ENCODE measurements around the gene PGBD5.

Gene PGBD5

DNA sequence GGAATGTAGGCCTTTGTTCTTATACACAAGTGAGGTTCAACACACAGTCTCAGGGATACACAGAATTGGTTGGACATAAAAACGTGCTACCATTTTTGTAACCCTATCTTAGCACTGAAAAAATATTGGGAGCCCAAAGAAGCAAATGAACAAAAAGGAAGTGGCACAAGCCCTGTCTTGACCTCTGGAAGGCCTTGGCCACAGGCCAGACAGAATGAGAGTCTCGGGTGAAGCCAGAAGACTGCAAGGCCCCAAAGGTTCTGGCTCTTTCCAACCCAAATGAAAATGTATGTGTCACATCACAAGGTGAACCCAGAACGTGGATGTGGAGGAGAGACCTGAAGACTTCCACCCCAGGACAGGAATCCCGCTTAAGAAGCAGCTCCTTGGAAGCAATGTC, 57.3 kb downstream of the PGBD5 start:
- no peak overlapping the region for H3K27ac ChIP-seq (ENCODE audit: insufficient read depth, low read length, poor library complexity, severe bottlenecking)
- no peaks in the 10 kb centered on the region for H3K36me3 ChIP-seq (ENCODE audit: control insufficient read depth, insufficient read depth, low read length)
- DNase-seq: no peak
- no peaks in the 10 kb centered on the region for H3K27me3 ChIP-seq (replicated peaks; ENCODE audit: control insufficient read depth, insufficient read depth, low read length, poor library complexity, severe bottlenecking)
- no peaks in the 10 kb centered on the region for H3K4me1 ChIP-seq (ENCODE audit: control insufficient read depth, insufficient read depth, low read length, poor library complexity, severe bottlenecking)
- H3K4me3 ChIP-seq (ENCODE audit: insufficient read depth, low read depth, low read length, poor library complexity, severe bottlenecking): no peak overlapping the region
- no peaks in the 10 kb centered on the region for H3K9me3 ChIP-seq (ENCODE audit: control insufficient read depth, low read length)

DNA sequence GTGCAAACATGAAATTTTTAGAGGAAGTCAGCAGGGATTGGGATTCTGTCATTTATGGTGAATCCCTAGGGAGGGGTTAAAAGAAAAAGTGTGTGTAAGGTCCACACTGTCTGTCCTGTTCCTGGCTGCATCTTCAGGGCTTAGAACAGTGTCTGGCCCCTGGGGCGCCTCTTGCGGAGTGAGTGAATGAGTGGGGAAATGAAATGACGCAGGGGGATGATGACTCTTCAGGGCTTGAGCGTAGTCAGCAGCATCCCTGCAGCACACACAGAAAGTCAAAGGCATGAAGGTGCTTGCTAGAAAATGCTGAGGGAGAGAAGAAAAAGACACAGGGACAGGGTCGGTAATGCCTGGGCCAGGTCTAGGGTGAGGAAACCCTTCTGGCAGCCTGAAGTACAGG, 57.8 kb downstream of the PGBD5 start:
- no peaks in the 10 kb centered on the region for H3K27me3 ChIP-seq (replicated peaks; ENCODE audit: control insufficient read depth, insufficient read depth, low read length, poor library complexity, severe bottlenecking)
- no peak for DNase-seq
- no peaks in the 10 kb centered on the region for H3K36me3 ChIP-seq (ENCODE audit: control insufficient read depth, insufficient read depth, low read length)
- H3K9me3 ChIP-seq (ENCODE audit: control insufficient read depth, low read length): no peaks in the 10 kb centered on the region
- H3K4me1 ChIP-seq (ENCODE audit: control insufficient read depth, insufficient read depth, low read length, poor library complexity, severe bottlenecking): no peaks in the 10 kb centered on the region
- no peak overlapping the region for H3K27ac ChIP-seq (ENCODE audit: insufficient read depth, low read length, poor library complexity, severe bottlenecking)
- H3K4me3 ChIP-seq (ENCODE audit: insufficient read depth, low read depth, low read length, poor library complexity, severe bottlenecking): no peak overlapping the region

DNA sequence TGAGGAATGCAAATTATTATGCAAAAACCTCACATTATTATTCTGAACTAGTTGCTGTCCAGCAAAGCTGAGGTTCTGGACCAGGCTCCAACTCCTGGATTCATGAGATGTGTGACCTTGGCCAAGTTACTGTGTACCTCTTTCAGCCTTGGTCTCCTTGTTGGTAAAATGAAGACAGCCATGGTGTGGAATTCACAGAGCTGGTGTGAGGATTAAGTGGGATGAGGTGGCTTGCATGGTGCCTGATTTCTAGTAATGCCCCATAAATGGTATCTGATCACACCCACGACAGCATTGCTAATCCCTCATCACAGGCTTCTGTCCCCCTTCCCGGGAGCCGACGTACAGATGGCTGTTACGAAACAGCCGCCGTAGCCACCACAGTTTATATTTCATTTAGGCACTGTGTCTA, 59.6 kb downstream of the PGBD5 start:
- Histone ChIP-seq H3K27ac (ENCODE audit: insufficient read depth, low read length, poor library complexity, severe bottlenecking) (no peak overlapping the region), H3K27me3 (replicated peaks; ENCODE audit: control insufficient read depth, insufficient read depth, low read length, poor library complexity, severe bottlenecking) (no peaks in the 10 kb centered on the region), H3K4me3 (ENCODE audit: insufficient read depth, low read depth, low read length, poor library complexity, severe bottlenecking) (no peak overlapping the region), H3K36me3 (ENCODE audit: control insufficient read depth, insufficient read depth, low read length) (no peaks in the 10 kb centered on the region), H3K9me3 (ENCODE audit: control insufficient read depth, low read length) (no peaks in the 10 kb centered on the region), H3K4me1 (ENCODE audit: control insufficient read depth, insufficient read depth, low read length, poor library complexity, severe bottlenecking) (no peaks in the 10 kb centered on the region)
- no peak for DNase-seq

DNA sequence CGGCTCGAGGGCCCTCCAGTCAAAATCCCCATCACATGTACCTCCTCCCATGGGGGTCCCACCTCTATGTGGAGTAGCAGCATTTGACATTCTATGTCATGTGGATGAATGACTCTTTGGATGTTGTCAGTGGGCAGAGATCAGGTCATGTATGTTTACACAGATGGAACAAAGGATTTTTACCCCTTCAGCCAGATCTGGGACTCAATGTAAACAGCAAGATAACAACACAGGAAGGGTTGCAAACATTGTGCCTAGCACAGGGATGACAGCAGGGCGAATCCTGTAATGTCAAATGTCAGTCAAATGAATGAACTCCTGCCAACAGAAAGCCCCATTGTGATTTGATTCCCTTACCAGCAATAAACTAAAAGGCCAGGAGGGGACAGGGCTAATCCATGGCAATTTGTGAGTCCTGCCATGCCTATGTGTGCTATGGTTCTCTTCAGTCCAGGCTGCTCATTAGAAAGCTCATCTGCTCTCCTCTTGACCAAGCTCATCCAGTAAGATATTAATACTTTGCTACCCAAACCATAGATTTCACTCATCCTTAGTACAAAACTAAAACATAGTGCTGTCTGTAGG, 60.3 kb downstream of the PGBD5 start:
- no peaks in the 10 kb centered on the region for H3K36me3 ChIP-seq (ENCODE audit: control insufficient read depth, insufficient read depth, low read length)
- no peaks in the 10 kb centered on the region for H3K27me3 ChIP-seq (replicated peaks; ENCODE audit: control insufficient read depth, insufficient read depth, low read length, poor library complexity, severe bottlenecking)
- no peak for DNase-seq
- no peak overlapping the region for H3K4me3 ChIP-seq (ENCODE audit: insufficient read depth, low read depth, low read length, poor library complexity, severe bottlenecking)
- no peaks in the 10 kb centered on the region for H3K9me3 ChIP-seq (ENCODE audit: control insufficient read depth, low read length)
- no peaks in the 10 kb centered on the region for H3K4me1 ChIP-seq (ENCODE audit: control insufficient read depth, insufficient read depth, low read length, poor library complexity, severe bottlenecking)
- H3K27ac ChIP-seq (ENCODE audit: insufficient read depth, low read length, poor library complexity, severe bottlenecking): no peak overlapping the region

DNA sequence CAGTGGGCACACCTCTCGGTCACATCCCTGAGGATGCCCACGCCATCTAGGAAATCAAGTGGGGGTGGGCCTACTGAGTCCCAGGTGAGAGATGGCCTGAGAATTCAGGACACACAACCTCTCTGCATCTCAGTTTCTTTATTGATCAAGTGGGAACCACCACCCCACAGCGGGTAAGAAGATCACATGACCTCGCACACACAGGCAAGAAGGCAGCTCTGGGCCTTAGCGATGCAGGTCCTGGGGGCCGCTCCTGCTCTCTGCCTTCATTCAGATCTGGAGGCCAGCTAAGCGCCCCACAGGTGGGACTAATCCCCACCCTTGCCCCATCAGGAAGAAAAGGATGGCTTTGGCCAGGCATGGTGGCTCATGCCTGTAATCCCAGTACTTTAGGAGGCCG, 63.2 kb downstream of the PGBD5 start:
- no peak overlapping the region for H3K4me3 ChIP-seq (ENCODE audit: insufficient read depth, low read depth, low read length, poor library complexity, severe bottlenecking)
- H3K27me3 ChIP-seq (replicated peaks; ENCODE audit: control insufficient read depth, insufficient read depth, low read length, poor library complexity, severe bottlenecking): no peaks in the 10 kb centered on the region
- no peaks in the 10 kb centered on the region for H3K36me3 ChIP-seq (ENCODE audit: control insufficient read depth, insufficient read depth, low read length)
- DNase-seq: no peak
- no peak overlapping the region for H3K27ac ChIP-seq (ENCODE audit: insufficient read depth, low read length, poor library complexity, severe bottlenecking)
- H3K9me3 ChIP-seq (ENCODE audit: control insufficient read depth, low read length): no peaks in the 10 kb centered on the region
- H3K4me1 ChIP-seq (ENCODE audit: control insufficient read depth, insufficient read depth, low read length, poor library complexity, severe bottlenecking): no peaks in the 10 kb centered on the region

DNA sequence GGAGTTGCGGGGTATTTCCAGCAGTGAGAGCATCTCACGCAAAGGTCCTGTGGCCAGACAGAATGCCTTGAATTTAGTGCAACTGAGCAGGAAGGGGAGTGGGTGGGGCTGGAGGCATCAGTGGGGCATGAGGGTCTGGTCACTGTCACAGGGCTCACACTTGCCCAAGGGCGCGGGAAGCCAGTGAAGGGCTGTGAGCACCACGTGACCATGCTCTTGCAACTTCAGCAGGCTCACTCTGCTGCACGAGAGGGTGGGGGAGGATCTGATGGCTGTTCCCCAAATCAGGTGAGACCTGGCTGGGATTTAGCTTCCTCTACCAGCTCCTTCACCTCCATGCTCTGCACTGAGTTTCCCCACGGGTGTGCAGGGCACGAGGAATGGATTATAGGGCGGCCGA, 64.2 kb downstream of the PGBD5 start:
- Histone ChIP-seq H3K4me3 (ENCODE audit: insufficient read depth, low read depth, low read length, poor library complexity, severe bottlenecking) (no peak overlapping the region), H3K27me3 (replicated peaks; ENCODE audit: control insufficient read depth, insufficient read depth, low read length, poor library complexity, severe bottlenecking) (no peaks in the 10 kb centered on the region), H3K4me1 (ENCODE audit: control insufficient read depth, insufficient read depth, low read length, poor library complexity, severe bottlenecking) (no peaks in the 10 kb centered on the region), H3K36me3 (ENCODE audit: control insufficient read depth, insufficient read depth, low read length) (no peaks in the 10 kb centered on the region), H3K27ac (ENCODE audit: insufficient read depth, low read length, poor library complexity, severe bottlenecking) (no peak overlapping the region), H3K9me3 (ENCODE audit: control insufficient read depth, low read length) (no peaks in the 10 kb centered on the region)
- DNase-seq: no peak

DNA sequence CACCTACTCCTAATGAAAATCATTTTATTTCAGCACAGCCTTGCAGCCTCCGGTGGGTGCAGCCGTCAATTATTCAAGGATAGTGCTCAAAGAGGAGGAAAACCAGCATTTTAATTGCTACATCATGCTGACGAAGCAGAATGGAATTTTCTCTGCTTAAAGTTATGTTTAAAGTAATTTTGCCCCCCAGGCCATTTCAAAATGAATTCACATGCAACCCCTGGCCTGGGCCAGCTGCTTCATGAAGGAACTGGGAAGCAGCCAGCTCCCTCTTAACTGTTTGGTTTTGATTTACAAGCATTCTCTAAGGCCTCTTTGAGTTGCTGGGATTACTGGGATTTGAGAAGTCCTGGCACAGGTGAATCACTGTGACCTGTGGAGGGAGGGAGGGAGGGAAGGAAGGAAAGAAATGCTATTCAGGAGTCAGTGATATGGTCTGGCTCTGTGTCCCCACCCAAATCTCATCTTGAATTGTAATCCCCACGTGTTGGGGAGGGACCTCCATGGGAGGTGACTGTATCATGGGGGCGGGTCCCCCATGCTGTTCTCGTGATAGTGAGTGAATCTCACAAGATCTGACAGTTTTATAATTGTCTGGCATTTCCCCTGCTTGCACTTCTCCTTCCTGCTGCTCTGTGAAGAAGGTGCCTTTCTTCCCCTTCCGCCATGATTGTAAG, 66.0 kb downstream of the PGBD5 start:
- H3K4me1 ChIP-seq (ENCODE audit: control insufficient read depth, insufficient read depth, low read length, poor library complexity, severe bottlenecking): no peaks in the 10 kb centered on the region
- H3K36me3 ChIP-seq (ENCODE audit: control insufficient read depth, insufficient read depth, low read length): no peaks in the 10 kb centered on the region
- DNase-seq: no peak
- H3K9me3 ChIP-seq (ENCODE audit: control insufficient read depth, low read length): no peaks in the 10 kb centered on the region
- H3K27ac ChIP-seq (ENCODE audit: insufficient read depth, low read length, poor library complexity, severe bottlenecking): no peak overlapping the region
- no peak overlapping the region for H3K4me3 ChIP-seq (ENCODE audit: insufficient read depth, low read depth, low read length, poor library complexity, severe bottlenecking)
- H3K27me3 ChIP-seq (replicated peaks; ENCODE audit: control insufficient read depth, insufficient read depth, low read length, poor library complexity, severe bottlenecking): no peaks in the 10 kb centered on the region

DNA sequence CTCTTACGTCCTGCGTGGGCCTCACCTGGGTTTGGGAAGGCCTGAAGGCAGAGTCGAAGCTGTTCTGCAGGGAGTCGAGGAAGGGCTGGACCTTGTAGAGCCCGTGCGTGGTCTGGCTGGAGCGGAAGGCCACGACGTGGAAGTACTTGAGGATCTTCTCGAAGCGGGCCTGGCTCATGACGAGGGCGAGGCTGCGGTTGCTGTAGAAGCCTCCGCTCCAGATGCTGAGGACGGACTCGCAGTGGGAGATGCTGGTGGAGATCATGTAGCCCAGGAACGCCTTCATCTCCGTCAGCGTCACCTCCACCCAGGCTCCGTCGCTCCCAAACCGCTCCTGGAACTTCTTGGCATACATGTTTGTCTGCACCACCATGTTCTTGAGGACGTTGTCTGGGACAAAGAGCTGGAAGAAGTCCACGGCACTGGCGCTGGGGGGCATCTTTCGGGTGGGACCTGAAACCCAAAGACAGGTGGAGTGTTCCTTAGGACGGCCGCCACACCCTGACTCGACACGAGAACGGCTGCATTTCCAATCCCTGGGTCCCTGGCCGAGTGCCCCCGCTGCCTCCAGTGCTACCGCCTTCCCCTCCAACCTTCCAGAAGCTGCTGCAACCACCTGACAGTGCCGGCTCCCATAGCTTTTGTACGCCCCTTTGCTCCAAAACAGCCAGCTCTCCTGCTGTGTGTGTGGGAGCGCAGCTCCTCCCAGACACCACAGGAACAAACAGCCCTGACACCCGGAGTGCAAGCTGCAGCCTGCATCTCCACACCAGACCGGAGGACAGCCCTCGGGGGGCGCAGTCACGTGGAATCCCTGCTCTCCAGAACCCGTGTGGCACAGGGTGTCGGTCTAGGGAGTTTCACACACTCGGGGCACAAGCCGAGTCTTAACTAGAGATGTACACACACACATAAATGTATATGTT, 69.0 kb downstream of the PGBD5 start:
- Histone ChIP-seq H3K27me3 (replicated peaks; ENCODE audit: control insufficient read depth, insufficient read depth, low read length, poor library complexity, severe bottlenecking) (no peaks in the 10 kb centered on the region), H3K9me3 (ENCODE audit: control insufficient read depth, low read length) (no peaks in the 10 kb centered on the region), H3K27ac (ENCODE audit: insufficient read depth, low read length, poor library complexity, severe bottlenecking) (no peak overlapping the region), H3K4me1 (ENCODE audit: control insufficient read depth, insufficient read depth, low read length, poor library complexity, severe bottlenecking) (no peaks in the 10 kb centered on the region), H3K4me3 (ENCODE audit: insufficient read depth, low read depth, low read length, poor library complexity, severe bottlenecking) (no peak overlapping the region), H3K36me3 (ENCODE audit: control insufficient read depth, insufficient read depth, low read length) (no peaks in the 10 kb centered on the region)
- no peak for DNase-seq

DNA sequence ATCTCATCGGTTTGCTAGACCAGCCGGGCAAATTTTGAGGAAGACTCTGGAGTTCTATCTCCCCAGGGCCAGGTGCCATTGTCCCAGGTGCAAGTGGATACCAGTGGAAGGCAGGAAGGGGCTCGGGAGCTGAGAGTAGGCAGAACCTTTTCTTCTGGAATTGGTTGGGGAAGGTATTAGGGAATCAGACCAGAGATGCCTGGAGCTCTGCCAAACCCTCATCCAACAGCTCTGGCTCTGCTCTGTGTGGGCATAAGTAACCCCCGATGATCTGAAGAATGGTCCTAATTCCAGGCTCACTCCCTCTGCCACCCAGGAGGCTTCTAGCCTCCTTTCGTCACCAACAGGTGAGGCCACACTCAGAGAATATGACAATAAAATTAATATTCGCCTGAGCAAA, 69.9 kb downstream of the PGBD5 start:
- Histone ChIP-seq H3K4me1 (ENCODE audit: control insufficient read depth, insufficient read depth, low read length, poor library complexity, severe bottlenecking) (no peaks in the 10 kb centered on the region), H3K9me3 (ENCODE audit: control insufficient read depth, low read length) (no peaks in the 10 kb centered on the region)

DNA sequence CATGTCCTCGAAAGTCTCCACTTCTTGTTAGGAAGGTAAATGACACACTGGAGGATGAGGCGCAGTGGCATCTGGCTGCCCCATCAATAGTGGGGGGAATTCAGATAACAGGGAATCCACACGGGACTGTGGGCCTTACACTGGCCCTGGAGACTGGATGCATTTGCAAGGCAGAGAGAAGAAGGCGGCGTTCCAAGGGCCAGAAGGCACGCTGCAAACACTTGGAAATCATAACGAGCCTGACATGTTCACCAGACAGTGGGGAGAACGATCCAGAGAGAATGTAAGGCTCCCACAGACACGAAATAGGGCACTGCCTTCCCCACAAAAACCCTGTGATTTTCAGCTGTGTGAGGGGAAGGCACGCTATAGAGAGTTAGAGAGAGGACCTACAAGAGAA, 70.5 kb downstream of the PGBD5 start:
- H3K4me1 ChIP-seq (ENCODE audit: control insufficient read depth, insufficient read depth, low read length, poor library complexity, severe bottlenecking): no peaks in the 10 kb centered on the region
- no peak overlapping the region for H3K4me3 ChIP-seq (ENCODE audit: insufficient read depth, low read depth, low read length, poor library complexity, severe bottlenecking)
- no peaks in the 10 kb centered on the region for H3K27me3 ChIP-seq (replicated peaks; ENCODE audit: control insufficient read depth, insufficient read depth, low read length, poor library complexity, severe bottlenecking)
- H3K9me3 ChIP-seq (ENCODE audit: control insufficient read depth, low read length): no peaks in the 10 kb centered on the region
- no peak for DNase-seq
- H3K36me3 ChIP-seq (ENCODE audit: control insufficient read depth, insufficient read depth, low read length): no peaks in the 10 kb centered on the region
- H3K27ac ChIP-seq (ENCODE audit: insufficient read depth, low read length, poor library complexity, severe bottlenecking): no peak overlapping the region

More for the DNA sequence above, 69.9 kb downstream of the PGBD5 start:
- Histone ChIP-seq H3K27me3 (replicated peaks; ENCODE audit: control insufficient read depth, insufficient read depth, low read length, poor library complexity, severe bottlenecking) (no peaks in the 10 kb centered on the region), H3K27ac (ENCODE audit: insufficient read depth, low read length, poor library complexity, severe bottlenecking) (no peak overlapping the region), H3K36me3 (ENCODE audit: control insufficient read depth, insufficient read depth, low read length) (no peaks in the 10 kb centered on the region), H3K4me3 (ENCODE audit: insufficient read depth, low read depth, low read length, poor library complexity, severe bottlenecking) (no peak overlapping the region)
- DNase-seq: no peak

Data from effector memory CD4-positive, alpha-beta T cell (primary cell).